Lower leg skin (tissue), 4 donors: ENCODE data around the gene B4GALNT3. TPM values are rescaled to one million over a fixed set of nuclear protein-coding genes. Genes with fewer than 3 reads are reported as not detected.
"Not testable (repeated sequence)": the region's sequence is repeated elsewhere in the genome, so short reads cannot be mapped to it uniquely, and the experiment has no call there.

Source experiments
- DNase-seq, 2 donors: peaks; one replicate each; pipeline ENCODE4 v3.0.0-alpha.2; 2019; ENCODE audit warnings: low spot score in 2 of 2
- H3K4me3 ChIP-seq: fragments of 200-600 bp; sonication (generic); 2 replicates; pipeline ENCODE4 v1.5.1; 2017; ENCODE audit warnings: mild to moderate bottlenecking, low read depth; ENCODE audit not compliant: poor library complexity, severe bottlenecking
- CTCF ChIP-seq, 3 donors: fragments of 450-650 bp; IDR thresholded peaks; one replicate each; pipeline ENCODE4 v1.5.1; 2016; ENCODE audit warnings: antibody characterized with exemption in 3 of 3, mild to moderate bottlenecking in 3 of 3, moderate library complexity in 2 of 3
- POLR2A ChIP-seq, 2 donors: fragments of 450-650 bp; IDR thresholded peaks; one replicate each; pipeline ENCODE4 v1.6.1; 2016 to 2017; ENCODE audit warnings: antibody characterized with exemption in 2 of 2, mild to moderate bottlenecking in 1 of 2, moderate library complexity in 1 of 2
- WGBS, 2 donors: methylation state at CpG; one replicate each; pipeline ENCODE4 v1.1.5; 2018; 5-methylcytosine and 5-hydroxymethylcytosine counted together
- intact Hi-C: fragments of 100-400 bp; cut with DNase I; formaldehyde crosslinking; loops from one replicate; pipeline ENCODE4 v1.15.0; 2023; ENCODE audit warnings: low total_unique reads
- total RNA-seq, 4 donors: library from RNA; depleted of rRNA; stranded (reverse); fragments of >200 nt; gene quantifications; one replicate each; pipeline ENCODE4 v1.1.0, GENCODE V29; 2016

Gene B4GALNT3
- total RNA-seq = 10 to 100 TPM; 35.8 to 65.4 (median 47.6) TPM

- DNase-seq = no peak
- intact Hi-C loops = no loop called here
- TF ChIP-seq CTCF (IDR thresholded peaks at IDR 0.05) (no peak), POLR2A (IDR thresholded peaks at IDR 0.05) (no peak)
- WGBS, 2 donors = 4 to 9% methylated on average over 23 to 57 of the region's 82 CpGs
- H3K4me3 ChIP-seq = peak within 1 kb of the TSS; percentile 31
Measured at GRCh38 chr12:459430-460258, at the start of gene B4GALNT3. TSS of gene B4GALNT3 (plus strand) at chr12:459939. CDS start at chr12:460377, 438 bp downstream.

GRCh38 chr12:414859-415258 lies 44.9 kb upstream of the B4GALNT3 start:
- WGBS, 2 donors = 74 to 76% methylated on average over 2 of the region's 2 CpGs
- TF ChIP-seq POLR2A (IDR thresholded peaks at IDR 0.05) = no peak
- no peak for TF ChIP-seq CTCF (IDR thresholded peaks at IDR 0.05)
- H3K4me3 ChIP-seq = no peak overlapping the region
- intact Hi-C loops = no loop called here
- DNase-seq = no peak

- 95 to 99% methylated on average over 6 of the region's 6 CpGs for WGBS, 2 donors
- intact Hi-C loops = no loop called here
- no peak for DNase-seq
- H3K4me3 ChIP-seq = no peak overlapping the region
- TF ChIP-seq CTCF (IDR thresholded peaks at IDR 0.05) = no peak
- no peak for TF ChIP-seq POLR2A (IDR thresholded peaks at IDR 0.05)
Measured at GRCh38 chr12:418432-418831, 41.3 kb upstream of the B4GALNT3 start.

- no peak overlapping the region for H3K4me3 ChIP-seq
- no peak for DNase-seq
- TF ChIP-seq POLR2A (IDR thresholded peaks at IDR 0.05) (no peak), CTCF (IDR thresholded peaks at IDR 0.05) (no peak)
- intact Hi-C loops = no loop called here
- 93 to 94% methylated on average over 3 of the region's 3 CpGs for WGBS, 2 donors
Measured at GRCh38 chr12:422526-422925, 37.2 kb upstream of the B4GALNT3 start.

- intact Hi-C loops, DNase-seq, H3K4me3 ChIP-seq: not testable (repeated sequence)
- 97 to 98% methylated on average over 2 of the region's 2 CpGs for WGBS, 2 donors
Measured at GRCh38 chr12:435737-436136, 24.0 kb upstream of the B4GALNT3 start.

GRCh38 chr12:442235-442884 lies 17.4 kb upstream of the B4GALNT3 start:
- TF ChIP-seq POLR2A (IDR thresholded peaks at IDR 0.05) (no peak), CTCF (IDR thresholded peaks at IDR 0.05) (no peak)
- H3K4me3 ChIP-seq = no peak overlapping the region
- intact Hi-C loops = no loop called here
- 58% methylated on average over 16 of the region's 16 CpGs for WGBS, 2 donors
- DNase-seq = peak in 1 of 2 donors; percentile 54
